OCI-M2 (cell line): Measurements from ENCODE around the gene SBK2.
"Not testable (repeated sequence)": the region's sequence is repeated elsewhere in the genome, so short reads cannot be mapped to it uniquely, and the experiment has no call there.

ENCODE experiments used
- DNase-seq: peaks from one replicate; lab custom pipeline; 2025; ENCODE audit not compliant: unreplicated experiment; lab: John Stamatoyannopoulos, UW

Gene SBK2

GRCh38 chr19:55535965-55536350 lies 975 bp downstream of the SBK2 start:
- DNase-seq: no peak

GRCh38 chr19:55535173-55535964 lies 1.6 kb downstream of the SBK2 start:
- DNase-seq: no peak

GRCh38 chr19:55534280-55534679 lies 2.7 kb downstream of the SBK2 start:
- not testable (repeated sequence) for DNase-seq

- no peak for DNase-seq
Observed at GRCh38 chr19:55530996-55531395, 5.9 kb downstream of the SBK2 start.

- no peak for DNase-seq
Observed at GRCh38 chr19:55529636-55530234, 7.2 kb downstream of the SBK2 start.

- DNase-seq: no peak
Observed at GRCh38 chr19:55528030-55528803, 8.7 kb downstream of the SBK2 start.

GRCh38 chr19:55527197-55528029 lies 9.5 kb downstream of the SBK2 start:
- DNase-seq: no peak

DNA sequence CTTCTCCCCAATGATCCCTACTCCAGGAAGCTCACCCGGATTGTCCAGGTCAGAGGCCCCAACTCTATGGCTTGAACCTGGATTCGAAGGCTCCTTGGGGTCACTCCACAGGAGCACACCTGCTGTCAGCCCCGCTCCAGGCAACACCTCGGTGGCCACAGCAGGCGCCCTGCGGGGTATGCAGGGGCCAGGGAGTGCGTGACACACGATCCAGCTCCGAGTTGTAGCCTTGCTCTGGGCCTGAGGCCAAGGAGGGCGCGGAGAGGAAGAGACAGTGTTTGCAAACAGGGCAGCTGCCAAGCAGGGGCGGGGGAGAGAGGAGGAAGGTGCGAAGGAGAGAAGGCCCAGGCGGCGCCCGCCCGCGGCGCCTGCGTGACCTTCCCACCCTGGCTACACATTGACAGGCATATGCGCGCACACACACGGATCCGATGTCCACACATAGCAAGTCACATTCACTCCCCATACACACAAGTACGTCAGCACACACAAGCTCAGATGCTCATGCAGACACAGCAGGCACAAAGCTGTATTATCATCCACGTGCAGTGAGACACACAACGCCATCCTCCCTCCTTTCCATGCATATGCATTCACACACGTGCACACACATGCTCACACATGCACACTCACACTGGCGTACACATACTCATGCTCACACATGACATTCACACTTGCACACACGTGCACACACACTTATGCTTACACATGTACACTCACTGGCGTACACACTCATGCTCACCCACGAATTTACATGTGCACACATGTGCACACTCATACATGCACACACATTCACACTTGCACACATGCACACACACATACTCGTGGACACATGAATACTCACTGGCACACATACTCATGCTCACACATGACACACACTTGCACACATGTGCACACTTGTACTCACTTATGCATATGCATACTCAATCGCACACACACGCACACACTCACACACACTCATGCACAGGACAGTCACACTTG lies 10.4 kb downstream of the SBK2 start:
- no peak for DNase-seq

DNA sequence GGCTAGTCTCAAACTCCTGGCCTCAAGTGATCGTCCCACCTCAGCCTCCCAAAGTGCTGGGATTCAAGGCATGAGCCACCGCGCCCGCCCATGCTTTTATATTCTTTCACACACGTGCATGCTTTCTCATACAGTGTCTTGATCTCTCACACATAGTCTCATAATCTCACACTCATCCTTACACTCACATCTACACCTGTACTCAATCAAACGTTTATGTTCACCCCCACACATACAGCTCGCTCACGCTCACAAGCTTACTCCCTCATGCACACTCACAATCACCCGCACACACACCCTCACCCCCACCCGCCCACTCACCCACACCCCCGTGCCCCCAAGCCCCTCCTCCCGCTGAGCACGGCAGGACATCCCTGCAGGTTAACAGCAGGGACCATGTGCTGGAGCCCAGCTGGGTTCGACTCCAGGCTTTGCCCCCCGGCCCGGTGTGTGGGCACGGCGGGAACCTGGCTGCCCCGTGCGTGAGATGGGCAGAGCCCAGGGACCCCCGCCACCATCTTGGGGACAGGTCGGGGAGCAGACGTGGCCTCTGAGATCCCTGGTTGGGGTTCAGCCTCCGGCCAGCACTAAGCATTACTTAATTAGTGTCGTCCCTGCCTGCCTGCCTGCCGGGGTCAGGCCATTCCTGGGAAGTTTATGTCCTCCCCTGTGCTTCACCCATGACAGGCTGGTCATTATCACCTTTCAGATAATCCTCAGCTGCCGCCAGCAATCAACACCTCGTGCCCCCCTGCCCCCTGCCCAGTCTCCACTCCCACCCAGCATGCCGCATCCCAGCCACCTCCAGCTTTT lies 11.4 kb downstream of the SBK2 start:
- no peak for DNase-seq

DNA sequence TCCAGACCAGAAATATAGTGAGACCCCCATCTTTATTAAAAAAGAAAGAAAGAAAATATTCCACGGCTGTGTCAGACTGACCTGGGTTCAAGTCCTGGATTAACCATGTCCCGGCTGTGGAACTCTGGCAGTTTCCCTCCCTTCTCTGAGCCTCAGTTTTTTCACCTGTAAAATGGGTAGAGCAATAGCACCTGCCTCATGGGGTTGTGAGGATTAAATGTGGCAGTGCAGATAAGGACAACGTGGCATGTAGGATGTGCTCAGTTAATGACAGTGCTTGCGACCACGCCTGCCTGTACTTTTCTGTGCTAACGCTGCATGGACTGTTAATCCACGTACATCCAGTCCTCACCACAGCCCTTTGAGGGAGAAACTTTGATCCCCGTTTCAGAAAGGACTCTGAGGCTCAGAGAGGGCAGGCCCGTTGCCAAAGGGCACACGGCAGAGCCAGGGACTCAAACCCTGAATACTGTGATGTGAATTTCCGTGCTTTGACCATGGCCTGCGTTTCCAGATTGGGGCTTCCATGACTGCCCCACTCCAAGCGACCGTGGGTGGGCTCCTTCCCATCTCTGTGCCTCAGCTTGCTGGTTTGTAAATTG lies 16.1 kb downstream of the SBK2 start:
- DNase-seq: no peak

- DNase-seq: no peak
Observed at GRCh38 chr19:55519451-55520311, 17.3 kb downstream of the SBK2 start.

GRCh38 chr19:55516878-55517620 lies 19.9 kb downstream of the SBK2 start:
- DNase-seq: peak; percentile 93

- no peak for DNase-seq
Observed at GRCh38 chr19:55508120-55508519, 28.8 kb downstream of the SBK2 start.

- no peak for DNase-seq
Observed at GRCh38 chr19:55504981-55505380, 32.0 kb downstream of the SBK2 start.

DNA sequence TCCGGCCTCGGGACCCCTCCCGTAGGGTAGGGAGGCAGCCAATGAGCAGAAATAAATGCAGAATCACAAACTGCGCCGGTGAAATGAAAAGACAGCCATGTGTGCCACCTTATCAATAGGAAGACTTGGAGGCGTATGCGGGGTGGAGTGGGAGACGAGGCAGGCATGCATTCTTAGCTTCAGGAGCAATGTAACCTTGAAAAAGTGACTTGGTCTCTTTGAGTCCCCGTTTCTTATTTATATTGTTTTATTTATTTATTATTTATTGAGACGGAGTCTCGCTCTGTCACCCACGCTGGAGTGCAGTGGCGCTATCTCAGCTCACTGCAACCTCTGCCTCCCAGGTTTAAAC lies 32.7 kb downstream of the SBK2 start:
- DNase-seq: no peak

GRCh38 chr19:55503502-55504251 lies 33.3 kb downstream of the SBK2 start:
- DNase-seq: peak; percentile 29

GRCh38 chr19:55503157-55503501 lies 33.8 kb downstream of the SBK2 start:
- no peak for DNase-seq
